GM19043 (cell line): ENCODE data around the gene KCNH1.

ENCODE experiments used
- ATAC-seq: cut with Tn5 transposase; IDR thresholded peaks from one replicate; pipeline ENCODE4 v1.9.1; 2021; ENCODE audit warnings: low read depth; ENCODE audit not compliant: unreplicated experiment

The KCNH1 gene, protein sequence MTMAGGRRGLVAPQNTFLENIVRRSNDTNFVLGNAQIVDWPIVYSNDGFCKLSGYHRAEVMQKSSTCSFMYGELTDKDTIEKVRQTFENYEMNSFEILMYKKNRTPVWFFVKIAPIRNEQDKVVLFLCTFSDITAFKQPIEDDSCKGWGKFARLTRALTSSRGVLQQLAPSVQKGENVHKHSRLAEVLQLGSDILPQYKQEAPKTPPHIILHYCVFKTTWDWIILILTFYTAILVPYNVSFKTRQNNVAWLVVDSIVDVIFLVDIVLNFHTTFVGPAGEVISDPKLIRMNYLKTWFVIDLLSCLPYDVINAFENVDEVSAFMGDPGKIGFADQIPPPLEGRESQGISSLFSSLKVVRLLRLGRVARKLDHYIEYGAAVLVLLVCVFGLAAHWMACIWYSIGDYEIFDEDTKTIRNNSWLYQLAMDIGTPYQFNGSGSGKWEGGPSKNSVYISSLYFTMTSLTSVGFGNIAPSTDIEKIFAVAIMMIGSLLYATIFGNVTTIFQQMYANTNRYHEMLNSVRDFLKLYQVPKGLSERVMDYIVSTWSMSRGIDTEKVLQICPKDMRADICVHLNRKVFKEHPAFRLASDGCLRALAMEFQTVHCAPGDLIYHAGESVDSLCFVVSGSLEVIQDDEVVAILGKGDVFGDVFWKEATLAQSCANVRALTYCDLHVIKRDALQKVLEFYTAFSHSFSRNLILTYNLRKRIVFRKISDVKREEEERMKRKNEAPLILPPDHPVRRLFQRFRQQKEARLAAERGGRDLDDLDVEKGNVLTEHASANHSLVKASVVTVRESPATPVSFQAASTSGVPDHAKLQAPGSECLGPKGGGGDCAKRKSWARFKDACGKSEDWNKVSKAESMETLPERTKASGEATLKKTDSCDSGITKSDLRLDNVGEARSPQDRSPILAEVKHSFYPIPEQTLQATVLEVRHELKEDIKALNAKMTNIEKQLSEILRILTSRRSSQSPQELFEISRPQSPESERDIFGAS

GRCh38 chr1:211133836-211134669 is at the start of gene KCNH1:
Gene KCNH1, minus strand, starts transcription at chr1:211134148. Its CDS starts 203 bp downstream, at chr1:211133945.
- peak; percentile 92 for ATAC-seq

GRCh38 chr1:211182746-211183145 is 48.8 kb upstream of the KCNH1 start:
- no peak for ATAC-seq

- ATAC-seq, result no peak
These were observed 40.4 kb upstream of the KCNH1 start for GRCh38 chr1:211174375-211174774.

- ATAC-seq, result no peak
These were observed 38.7 kb upstream of the KCNH1 start for GRCh38 chr1:211172657-211173056.

- ATAC-seq, result no peak
These were observed 35.4 kb upstream of the KCNH1 start for GRCh38 chr1:211169353-211169752.

DNA sequence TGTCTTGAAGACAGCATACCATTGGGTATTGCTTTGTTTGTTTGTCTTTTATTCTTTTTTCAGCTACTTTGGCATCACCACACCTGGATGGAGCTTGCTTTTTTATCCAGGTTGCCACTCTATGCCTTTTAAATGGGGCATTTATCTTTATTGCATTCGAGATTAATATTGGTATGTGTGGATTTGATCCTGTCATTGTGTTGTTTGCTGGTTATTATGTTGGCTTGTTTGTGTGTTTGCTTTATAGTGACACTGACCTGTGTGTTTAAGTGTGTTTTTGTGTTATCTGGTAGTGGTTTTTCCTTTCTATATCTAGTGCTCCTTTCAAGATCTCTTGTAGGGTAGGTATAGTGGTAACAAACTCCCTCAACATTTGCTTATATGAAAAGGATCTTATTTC is 24.9 kb upstream of the KCNH1 start:
- no peak for ATAC-seq

GRCh38 chr1:211155040-211155439 is 21.1 kb upstream of the KCNH1 start:
- no peak for ATAC-seq

GRCh38 chr1:211153932-211154331 is 20.0 kb upstream of the KCNH1 start:
- no peak for ATAC-seq

DNA sequence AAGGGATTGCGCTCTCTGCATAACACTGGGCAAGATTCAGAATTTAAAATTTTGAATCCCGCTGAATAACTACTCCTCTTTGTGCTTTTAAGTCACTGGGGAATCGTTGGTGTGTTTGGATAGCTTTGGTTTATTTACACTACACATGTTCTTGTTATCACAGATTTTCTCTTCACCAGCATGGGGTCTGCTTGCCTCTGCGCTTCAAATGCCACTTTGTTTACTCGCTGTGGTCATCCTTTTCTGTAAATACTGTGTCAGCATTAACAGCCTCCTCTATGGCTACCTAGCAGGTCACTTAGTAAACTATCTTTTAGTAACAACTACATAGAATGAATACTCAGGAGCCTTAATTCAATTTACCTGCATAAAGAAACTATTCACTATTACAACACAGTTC is 14.4 kb upstream of the KCNH1 start:
- no peak for ATAC-seq

DNA sequence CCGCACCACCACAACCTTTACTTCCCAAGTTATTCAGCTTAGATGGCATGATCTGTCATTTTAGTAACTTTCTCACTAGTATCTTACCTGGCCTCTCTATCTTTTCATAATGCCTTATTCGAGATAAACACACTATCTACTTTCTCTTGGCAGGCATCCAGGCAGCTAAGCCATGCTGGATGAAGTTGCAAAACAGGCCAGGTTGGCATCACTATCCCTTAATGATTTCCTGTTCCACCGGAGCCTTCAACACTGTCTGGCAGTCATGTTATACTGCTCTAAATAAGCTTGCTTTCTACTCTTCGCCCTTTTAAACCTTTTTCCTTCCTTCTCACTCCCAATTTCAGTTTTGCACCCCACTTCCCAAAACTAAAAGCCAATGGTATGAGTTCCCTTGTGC is 12.0 kb upstream of the KCNH1 start:
- no peak for ATAC-seq

DNA sequence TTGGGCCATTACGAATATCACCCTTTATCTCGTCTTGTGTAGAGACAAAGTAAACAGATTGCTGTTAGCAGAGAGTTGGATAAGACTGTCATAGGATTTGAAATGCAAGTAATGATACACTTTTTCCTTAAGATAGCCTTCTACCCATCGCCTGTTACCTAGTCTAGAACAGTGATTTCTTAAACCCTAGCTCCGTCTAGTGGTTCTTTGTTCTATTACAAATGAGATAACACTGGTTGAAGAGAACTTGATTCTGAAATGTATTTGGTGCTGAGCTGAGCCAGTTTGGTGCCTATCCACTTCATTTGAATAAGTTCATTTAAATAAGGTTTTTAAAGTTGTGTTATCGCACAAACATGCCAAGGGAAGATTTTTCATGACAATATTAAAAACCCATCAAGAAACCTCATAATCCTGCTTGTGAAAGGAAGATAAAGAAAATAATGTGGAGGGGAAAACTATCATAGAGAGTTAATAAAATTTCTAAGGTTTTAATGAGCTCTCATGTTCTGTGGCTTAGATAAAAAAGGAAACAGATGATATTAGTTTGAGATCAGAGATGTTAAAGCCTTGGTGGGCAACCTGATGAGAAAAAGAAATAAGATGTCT is 1.5 kb upstream of the KCNH1 start:
- ATAC-seq, result peak; percentile 37

- no peak for ATAC-seq
These were observed 534 bp downstream of the KCNH1 start for GRCh38 chr1:211133393-211133835.

DNA sequence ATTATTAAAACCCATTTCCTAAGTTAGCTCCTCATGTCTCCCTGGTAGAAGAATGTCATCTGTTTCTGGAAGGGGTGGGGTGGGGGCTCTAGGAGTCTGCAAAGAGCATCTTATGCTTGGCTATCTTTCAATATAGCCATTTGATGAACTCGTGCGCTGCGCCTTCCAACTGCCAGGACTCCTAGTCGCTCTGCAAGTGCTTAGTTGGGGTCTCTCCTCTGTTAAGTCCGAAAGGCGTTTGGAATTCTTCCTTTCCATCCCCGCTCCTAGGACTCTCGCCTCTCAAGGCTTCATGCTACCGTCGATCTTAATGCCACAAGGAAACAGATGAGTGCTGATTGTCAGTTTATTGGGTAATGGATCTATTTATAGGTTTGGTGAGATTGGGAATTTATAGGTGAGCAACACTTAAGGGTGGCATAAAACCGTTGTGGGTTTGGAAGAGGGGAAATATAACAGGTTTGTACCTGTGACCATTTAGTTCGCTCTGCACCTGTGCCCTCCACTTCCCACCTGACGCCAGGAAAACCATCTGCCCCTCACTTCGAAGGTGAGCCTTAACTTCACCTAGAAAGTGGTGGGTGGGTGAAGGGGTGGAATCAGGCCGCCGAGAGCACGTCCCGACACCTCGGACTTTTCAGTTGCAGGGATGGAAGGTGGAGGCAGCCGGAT is 1.1 kb downstream of the KCNH1 start:
- no peak for ATAC-seq

DNA sequence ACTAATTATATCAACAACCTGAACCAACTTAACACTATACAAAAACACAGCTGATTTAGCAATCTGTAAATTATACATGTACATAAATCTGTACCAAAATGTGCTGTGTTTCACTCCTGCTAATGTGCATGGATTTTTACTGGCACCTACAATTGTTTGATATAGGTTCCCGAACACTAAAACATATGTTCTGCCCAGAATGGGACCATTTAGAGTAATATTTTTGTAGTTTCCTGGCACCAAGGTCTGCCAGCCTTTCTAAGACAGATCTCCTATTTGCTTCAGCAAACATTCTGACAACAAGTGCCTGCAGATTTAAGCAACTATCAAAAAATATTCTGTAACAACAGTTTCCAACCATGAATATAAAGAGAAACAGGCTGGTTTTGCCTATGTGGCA is 4.2 kb downstream of the KCNH1 start:
- no peak for ATAC-seq

GRCh38 chr1:211127166-211127565 is 6.8 kb downstream of the KCNH1 start:
- ATAC-seq, result no peak

- ATAC-seq, result no peak
These were observed 7.3 kb downstream of the KCNH1 start for GRCh38 chr1:211126622-211127021.

GRCh38 chr1:211118407-211119102 is 15.4 kb downstream of the KCNH1 start:
- no peak for ATAC-seq

DNA sequence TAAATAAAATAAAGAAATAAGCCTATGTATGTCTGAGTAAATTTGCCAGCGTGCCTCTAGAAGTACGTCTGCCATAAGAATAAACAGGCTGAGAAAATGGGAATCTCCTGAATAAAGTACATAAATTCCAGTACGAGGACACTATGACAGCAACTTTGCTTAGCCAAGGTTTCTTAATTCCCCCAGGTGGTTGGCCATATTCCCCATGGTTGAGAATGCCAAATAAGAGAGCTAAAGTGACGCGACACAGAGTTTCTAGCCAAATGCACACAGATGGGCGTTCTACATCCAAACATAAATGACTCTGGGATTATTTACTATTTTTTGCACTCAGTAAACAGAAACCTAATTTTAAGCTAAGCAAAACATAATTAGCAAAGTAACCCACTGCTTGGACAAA is 19.5 kb downstream of the KCNH1 start:
- ATAC-seq, result no peak

DNA sequence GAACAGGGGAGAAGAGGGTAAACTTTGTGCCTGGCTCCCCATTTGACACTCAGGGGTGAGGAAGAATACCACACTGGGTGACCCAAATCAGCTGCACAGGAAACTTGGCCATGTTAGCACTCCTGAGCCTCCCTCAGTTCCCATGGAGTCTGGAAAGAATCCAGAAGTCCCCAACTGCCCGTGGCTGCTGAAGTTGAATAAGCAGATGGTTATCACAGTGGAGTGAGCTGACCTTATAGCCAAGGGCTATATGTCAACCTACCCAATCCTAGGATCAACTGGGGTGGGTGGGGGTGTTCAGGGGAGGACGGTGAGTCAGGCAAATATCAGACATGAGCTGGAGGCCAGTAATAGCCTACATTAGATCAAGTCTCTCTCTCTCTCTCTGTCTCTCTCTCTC is 20.4 kb downstream of the KCNH1 start:
- ATAC-seq, result no peak
